NCI-H1417 treated with DMSO at 0.1 percent for 48 hours (cell line): ENCODE data around the gene NRXN3.
"Not testable (repeated sequence)": the region's sequence is repeated elsewhere in the genome, so short reads cannot be mapped to it uniquely, and the experiment has no call there.

Experiments used
- DNase-seq: peaks from one replicate; lab custom pipeline; 2025; lab: John Stamatoyannopoulos, UW

The NRXN3 gene

DNA sequence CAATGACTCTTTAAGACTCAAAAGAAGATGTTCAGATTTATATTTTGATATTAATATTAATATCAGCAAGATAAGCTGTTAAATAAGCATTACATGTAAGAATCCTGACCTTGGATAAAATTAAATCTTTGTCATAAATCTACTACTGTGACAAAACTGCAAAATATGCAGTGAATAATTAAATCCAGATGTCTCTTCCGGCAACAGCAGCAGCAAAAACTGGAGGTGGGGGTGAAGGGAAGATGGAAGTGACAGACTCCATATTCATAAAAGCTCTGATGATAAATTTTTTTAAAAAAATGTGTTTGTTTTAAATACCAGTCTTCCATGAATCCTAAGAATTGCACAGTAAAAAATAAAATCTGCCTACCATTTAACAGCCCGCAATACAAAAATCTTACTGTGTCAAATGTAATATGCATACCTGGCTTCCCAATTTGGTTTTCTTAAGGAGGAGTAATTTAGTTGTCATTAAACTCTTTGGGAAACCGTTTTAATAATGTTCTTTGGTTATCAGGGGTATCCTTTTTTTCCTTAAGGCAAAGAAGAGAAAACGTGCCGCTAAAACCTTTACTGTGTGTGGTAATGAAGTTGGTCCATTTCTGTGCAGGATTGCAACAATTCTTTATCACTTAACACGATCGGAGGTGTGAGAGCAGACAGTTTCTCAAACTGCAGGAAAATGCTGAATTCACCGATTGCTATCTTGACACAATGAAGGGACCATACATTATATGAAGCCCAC, 1562.9 kb downstream of the NRXN3 start:
- no peak for DNase-seq

GRCh38 chr14:79734151-79734550, 1564.0 kb downstream of the NRXN3 start:
- no peak for DNase-seq

DNA sequence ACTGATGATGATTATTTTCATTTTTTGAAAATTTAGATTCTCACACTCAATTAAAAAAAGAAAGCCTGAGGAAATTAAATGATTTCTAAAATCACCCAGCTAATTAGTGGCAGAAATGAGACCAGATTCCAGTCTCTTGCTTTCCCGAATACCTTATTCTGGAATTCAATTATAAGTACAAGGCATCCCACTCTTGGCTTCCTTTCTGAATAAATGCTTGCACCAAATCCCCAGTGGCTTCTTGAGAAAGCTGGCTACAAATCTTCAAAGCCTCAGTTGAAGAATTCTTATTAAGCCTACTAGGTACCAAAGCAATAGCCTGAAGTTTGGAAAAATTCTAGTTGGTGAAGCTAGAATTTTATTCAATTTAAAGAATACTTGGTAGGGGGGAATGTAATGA, 1564.5 kb downstream of the NRXN3 start:
- DNase-seq: no peak

DNA sequence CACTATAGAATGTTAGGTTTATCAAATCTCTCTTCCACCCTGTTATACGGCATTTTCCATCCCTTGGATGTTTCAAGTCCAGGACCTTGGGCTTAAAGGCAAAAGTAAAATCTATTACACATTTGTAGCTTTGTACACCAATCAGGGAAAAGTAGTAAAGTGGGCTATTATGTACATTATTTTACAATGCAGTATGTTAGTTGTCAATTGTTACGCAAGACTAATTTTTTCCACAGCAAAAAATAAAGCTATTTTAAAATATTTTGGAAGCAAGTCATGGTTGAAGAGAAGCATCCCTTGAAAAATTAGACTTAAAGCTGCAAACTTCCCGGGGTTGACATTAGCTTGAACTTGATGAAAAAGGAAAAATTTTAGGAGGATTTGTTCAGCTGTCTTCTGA, 1564.9 kb downstream of the NRXN3 start:
- no peak for DNase-seq

DNA sequence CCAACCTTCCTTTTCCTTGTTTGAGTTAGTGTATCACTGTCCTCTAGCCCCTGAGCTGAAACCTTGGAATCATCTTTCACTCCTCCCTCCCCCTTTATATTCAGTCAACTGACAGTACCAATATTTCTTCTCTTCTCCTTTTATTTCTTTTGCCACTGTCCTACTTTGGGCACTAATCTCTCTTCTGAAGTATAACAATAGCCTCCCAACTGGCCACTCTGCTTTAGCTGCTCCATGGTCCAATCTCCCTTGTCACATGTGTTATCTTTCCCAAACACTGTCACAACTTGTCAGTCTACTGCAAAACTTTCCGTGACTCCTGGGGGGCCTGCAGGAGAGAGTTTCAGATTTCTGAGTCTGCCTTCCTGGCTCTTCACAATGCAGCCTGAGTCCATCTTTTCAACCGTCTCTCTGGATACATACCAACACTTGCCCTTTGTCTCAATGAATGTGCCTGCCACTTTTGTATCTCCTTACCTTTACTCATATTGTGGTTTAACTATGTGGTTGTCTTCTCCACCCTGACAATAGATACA, 1570.0 kb downstream of the NRXN3 start:
- no peak for DNase-seq

DNA sequence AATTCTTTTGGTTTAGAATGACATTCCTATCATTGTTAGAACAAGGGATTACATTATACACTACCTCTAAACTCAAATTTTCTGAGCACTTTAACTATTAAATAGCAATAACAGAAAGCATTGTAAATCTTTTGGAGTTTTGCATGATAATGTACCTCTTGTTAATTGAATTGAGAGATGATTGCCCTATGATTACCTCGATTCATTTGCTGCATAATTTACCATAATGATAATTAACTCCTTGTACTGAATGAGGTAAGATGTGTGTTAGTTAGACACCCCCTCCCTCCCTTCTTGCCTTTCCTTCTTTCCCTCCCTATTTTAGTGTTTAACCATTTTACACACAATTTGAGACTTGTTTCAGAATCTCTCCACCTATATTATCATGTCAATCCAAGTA, 1572.0 kb downstream of the NRXN3 start:
- DNase-seq: peak; percentile 50

DNA sequence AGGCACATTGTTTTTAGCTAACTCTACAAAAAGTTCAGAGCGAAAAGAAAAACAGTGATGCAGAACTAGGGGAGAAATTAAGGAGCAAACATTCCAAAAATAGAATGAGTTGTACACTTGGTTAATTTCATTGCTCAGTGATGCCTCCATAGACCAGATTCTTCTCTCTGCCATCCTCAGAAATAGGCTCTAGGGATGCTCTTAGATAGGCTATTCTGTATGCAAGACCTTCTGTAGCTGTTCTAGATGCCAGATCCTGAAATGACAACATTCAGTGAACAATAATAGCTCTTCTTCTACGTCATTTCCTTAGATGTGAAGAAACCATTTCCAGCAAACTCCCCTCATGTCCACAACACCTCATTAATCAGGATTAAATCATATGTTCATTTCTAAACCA, 1574.9 kb downstream of the NRXN3 start:
- no peak for DNase-seq

- no peak for DNase-seq
Observed at GRCh38 chr14:79749065-79749464, 1578.9 kb downstream of the NRXN3 start.

DNA sequence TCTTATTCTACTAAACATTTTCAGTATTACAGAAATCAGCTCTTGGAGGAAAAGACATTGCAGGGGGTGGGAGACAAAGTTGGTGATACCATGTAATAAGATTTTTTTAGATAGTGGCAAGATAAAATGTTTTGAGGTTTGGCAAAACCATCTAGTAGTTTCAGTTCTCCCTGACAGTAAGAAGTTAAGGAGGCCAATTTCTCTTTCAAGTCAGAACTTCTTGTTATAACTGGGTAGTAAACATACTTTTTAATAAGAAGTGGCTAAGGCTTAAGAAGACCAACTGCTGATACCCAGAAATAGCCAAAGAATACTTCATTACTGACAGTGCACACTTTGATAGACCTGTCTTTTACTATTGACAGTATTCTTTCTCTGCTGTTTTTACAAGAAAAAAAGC, 1588.8 kb downstream of the NRXN3 start:
- DNase-seq: no peak

DNA sequence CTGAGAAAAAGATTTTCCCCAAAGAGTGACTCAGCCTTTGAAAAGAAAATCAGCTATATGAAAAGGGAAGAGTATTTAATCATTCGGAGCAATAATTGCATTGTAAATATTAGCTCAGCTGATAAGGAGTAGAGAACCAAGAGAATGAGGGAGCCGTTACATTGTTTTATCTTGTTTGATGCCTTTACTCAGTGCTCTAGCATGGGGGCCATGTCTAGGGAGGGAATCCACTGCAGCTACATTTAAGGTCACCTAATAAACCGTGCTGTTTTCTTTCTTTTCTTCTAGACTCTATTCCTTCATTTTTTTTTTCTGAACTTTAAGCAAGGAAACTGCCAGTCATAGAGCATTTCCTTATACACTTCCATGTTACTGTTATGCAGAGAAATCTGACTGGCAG, 1594.2 kb downstream of the NRXN3 start:
- peak; percentile 51 for DNase-seq

DNA sequence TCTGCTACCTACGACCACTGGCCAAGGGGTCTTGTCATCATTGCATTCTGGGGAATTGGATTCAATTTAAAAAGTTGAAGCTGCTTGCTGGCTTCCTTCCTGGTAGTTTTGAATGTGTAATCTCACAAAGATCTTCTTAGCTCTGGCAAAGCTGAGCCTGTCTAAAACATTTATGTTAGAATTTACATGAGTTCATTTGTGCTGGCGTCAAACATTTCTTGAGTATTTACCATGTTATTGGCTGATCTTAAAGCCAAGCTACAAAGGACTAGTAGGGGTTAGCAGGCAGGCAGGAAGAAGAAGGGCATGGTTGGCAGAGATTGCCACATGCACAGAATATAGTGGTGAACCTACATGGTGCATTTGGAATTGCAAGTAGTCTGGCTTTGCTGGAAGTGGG, 1596.3 kb downstream of the NRXN3 start:
- DNase-seq: no peak

- DNase-seq: no peak
Observed at GRCh38 chr14:79767251-79767650, 1597.1 kb downstream of the NRXN3 start.

- not testable (repeated sequence) for DNase-seq
Observed at GRCh38 chr14:79767721-79768120, 1597.5 kb downstream of the NRXN3 start.

DNA sequence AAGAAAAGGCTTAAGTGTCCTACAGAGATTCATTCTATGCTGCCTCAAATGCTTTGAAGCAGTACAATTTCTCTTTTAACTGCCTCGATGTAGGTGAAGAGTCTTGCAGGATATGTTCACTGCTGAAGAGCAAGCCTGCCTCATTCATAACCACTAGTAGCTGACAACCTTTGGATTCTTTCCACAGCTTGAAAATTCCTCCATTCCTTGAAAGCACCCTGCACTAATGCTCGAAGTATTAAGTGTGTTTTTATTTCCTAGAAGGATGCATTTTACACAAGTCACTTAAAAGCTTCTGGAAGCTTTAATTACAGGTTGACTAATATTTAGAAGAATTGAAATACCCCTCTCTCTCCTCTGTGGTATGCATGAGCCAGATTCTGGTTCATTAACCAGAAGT, 1611.7 kb downstream of the NRXN3 start:
- DNase-seq: no peak

GRCh38 chr14:79783041-79783440, 1612.9 kb downstream of the NRXN3 start:
- peak; percentile 83 for DNase-seq

- DNase-seq: no peak
Observed at GRCh38 chr14:79786522-79786921, 1616.3 kb downstream of the NRXN3 start.

- DNase-seq: no peak
Observed at GRCh38 chr14:79788346-79788745, 1618.2 kb downstream of the NRXN3 start.

DNA sequence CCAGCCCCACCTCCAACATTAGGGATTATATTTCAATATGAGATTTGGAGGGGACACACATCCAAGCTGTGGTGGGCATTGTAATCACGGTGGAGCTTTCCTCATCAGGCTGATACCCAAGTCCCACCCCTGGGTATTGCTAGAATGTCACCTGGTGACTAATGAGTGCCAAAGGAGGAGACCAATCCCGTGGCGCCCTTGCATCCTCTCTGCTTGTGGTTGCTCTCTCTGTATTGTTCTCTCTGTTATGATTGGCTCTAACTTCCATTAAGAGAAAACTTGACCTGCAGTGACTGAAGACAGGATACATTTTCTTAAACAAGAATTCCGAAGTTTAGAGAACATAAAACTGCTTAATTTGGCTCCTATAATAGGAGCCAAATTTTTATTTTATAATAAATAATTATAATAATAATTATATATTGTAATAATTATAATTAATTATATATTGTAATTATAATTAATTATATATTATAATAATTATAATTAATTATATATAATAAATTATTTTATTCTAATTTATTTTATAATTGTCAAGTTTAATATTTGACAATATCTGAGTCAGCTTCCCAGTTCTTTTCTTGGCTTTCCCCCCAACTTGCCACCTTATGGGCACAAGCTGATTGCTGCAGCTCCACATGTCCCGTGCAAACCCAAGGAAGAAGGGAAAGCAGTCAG, 1621.0 kb downstream of the NRXN3 start:
- DNase-seq: no peak

DNA sequence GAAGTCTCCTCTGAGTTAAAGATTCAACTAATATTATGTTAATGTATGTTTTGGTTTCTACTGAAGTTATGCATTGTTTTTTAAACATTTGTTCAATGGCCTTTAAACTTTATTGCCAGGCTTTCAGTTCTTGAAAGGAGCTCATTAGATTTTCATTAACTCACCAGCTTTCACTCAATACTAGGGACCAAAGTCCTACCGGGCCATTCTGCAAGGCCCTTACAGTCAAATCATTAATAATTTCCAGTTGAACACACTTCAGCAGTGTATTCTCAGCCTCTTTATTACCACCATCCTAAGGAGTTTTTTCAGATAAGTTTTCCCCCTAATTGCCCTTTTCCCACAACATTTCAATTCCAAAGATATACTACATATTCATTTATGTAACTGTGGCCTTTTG, 1631.9 kb downstream of the NRXN3 start:
- DNase-seq: no peak

DNA sequence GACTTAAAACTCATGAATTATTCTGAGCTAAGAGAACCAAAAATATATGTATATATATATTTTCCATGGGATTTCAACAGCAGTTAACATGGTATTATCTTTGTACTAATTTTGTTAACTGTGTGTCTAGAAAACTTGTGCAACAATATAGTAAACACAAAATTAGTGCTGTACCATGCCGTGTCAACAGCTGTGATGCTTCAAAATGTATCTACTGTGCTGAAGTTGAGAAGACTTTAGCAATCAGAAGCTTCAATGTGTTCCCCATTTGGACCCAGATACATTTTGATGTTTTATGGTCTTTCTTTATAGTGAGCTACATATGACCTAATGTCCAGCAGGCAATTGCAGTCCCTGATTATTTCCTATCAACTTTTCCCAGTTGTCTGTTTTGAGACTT, 1635.5 kb downstream of the NRXN3 start:
- no peak for DNase-seq

DNA sequence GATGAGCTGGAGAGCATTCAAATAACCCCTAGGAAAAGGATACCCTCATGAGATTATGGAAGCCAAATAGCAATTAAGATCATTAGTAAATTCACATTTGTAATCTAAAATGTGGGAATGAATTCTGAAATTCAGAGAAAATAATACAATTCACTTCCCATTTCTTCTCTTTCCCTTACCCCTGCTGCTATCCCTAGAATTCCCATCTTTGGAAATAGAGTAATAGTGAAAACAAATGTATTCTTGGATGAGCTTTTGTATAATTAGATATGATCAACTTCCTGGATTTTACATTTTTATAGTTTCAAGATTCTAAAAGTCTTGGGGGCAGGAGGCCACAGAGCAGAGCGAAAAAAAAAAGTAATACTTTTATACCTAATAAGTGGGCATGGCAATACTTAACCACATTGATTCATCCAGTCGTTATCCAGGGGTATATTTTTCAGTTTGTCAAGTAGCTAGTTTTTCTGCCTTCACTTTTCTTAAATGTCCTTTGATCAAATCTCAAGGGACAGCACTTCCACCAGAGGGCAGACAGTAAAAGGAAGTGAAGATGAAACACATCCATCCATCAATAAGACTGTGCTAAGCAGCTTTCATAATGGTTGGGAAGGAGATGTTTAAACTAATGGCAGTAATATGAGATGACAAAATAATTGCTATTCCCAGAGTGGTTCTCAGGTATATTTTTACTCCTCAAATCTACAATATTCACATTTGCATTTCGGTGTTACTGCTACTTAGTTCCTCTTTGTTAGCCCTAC, 1639.9 kb downstream of the NRXN3 start:
- DNase-seq: no peak

GRCh38 chr14:79820866-79821535, 1650.8 kb downstream of the NRXN3 start:
- DNase-seq: no peak
